Lower leg skin (tissue), 4 donors: ENCODE data around the gene SMCO2. TPM values are rescaled to one million over a fixed set of nuclear protein-coding genes. Genes with fewer than 3 reads are reported as not detected.
"Not testable (repeated sequence)": the region's sequence is repeated elsewhere in the genome, so short reads cannot be mapped to it uniquely, and the experiment has no call there.

Experiments used
- DNase-seq, 2 donors: peaks; one replicate each; pipeline ENCODE4 v3.0.0-alpha.2; 2019; ENCODE audit warnings: low spot score in 2 of 2
- H3K4me3 ChIP-seq: fragments of 200-600 bp; sonication (generic); 2 replicates; pipeline ENCODE4 v1.5.1; 2017; ENCODE audit warnings: mild to moderate bottlenecking, low read depth; ENCODE audit not compliant: poor library complexity, severe bottlenecking
- POLR2A ChIP-seq, 2 donors: fragments of 450-650 bp; IDR thresholded peaks; one replicate each; pipeline ENCODE4 v1.6.1; 2016 to 2017; ENCODE audit warnings: antibody characterized with exemption in 2 of 2, mild to moderate bottlenecking in 1 of 2, moderate library complexity in 1 of 2
- WGBS, 2 donors: methylation state at CpG; one replicate each; pipeline ENCODE4 v1.1.5; 2018; 5-methylcytosine and 5-hydroxymethylcytosine counted together
- intact Hi-C: fragments of 100-400 bp; cut with DNase I; formaldehyde crosslinking; loops from one replicate; pipeline ENCODE4 v1.15.0; 2023; ENCODE audit warnings: low total_unique reads
- total RNA-seq, 4 donors: library from RNA; depleted of rRNA; stranded (reverse); fragments of >200 nt; gene quantifications; one replicate each; pipeline ENCODE4 v1.1.0, GENCODE V29; 2016
- TF ChIP-seq, protein P1 (sequence below), 3 donors: fragments of 450-650 bp; IDR thresholded peaks; one replicate each; pipeline ENCODE4 v1.5.1; 2016; ENCODE audit warnings: antibody characterized with exemption in 3 of 3, mild to moderate bottlenecking in 3 of 3, moderate library complexity in 2 of 3

Gene SMCO2
- total RNA-seq, 4 donors from 2014 or later, result not detected

DNA sequence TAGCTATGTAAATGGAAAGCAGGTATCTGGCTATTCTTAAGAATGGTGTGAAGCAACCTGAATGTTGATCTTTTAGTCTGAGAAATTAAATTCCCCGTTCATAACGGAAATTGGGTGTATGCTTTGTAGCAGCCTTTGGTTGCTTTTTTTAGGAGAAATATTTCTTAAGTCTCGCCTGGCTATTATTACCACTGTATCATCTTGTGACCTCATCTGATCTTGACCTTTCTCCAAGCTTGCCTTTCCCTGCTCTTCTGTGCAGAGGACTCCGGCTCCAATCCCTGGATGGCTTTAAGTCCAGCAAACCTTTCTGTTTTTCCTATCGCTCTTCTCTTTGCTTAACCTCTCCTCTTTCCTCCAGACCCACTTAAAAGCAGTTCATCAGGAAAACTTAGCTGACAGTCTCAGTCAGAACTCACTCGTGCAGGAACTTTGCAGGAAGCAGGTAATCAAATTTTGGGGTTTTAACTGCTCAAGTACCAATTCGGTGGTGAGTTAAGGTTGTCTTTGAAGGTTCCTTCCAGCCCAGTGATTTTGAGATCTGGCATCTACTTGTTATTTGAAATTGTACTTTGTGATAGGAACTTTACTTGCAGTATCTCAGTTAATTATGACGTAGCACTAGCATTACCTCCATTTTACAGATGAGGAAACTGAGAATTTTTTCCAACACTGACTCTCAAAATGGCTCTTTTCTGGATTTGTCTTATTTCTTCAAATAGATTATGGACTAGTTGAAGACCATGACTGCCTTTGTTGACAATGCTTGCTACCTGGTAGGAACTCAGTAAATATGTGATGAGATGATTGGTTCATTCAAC, 91.5 kb downstream of the SMCO2 start:
- WGBS, 2 donors, result 59 to 72% methylated on average over 8 of the region's 8 CpGs
- no peak overlapping the region for H3K4me3 ChIP-seq
- intact Hi-C loops, result no loop called here
- no peak for DNase-seq
- TF ChIP-seq, protein P1, sequence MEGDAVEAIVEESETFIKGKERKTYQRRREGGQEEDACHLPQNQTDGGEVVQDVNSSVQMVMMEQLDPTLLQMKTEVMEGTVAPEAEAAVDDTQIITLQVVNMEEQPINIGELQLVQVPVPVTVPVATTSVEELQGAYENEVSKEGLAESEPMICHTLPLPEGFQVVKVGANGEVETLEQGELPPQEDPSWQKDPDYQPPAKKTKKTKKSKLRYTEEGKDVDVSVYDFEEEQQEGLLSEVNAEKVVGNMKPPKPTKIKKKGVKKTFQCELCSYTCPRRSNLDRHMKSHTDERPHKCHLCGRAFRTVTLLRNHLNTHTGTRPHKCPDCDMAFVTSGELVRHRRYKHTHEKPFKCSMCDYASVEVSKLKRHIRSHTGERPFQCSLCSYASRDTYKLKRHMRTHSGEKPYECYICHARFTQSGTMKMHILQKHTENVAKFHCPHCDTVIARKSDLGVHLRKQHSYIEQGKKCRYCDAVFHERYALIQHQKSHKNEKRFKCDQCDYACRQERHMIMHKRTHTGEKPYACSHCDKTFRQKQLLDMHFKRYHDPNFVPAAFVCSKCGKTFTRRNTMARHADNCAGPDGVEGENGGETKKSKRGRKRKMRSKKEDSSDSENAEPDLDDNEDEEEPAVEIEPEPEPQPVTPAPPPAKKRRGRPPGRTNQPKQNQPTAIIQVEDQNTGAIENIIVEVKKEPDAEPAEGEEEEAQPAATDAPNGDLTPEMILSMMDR (IDR thresholded peaks at IDR 0.05), result no peak
- TF ChIP-seq POLR2A (IDR thresholded peaks at IDR 0.05), result no peak

DNA sequence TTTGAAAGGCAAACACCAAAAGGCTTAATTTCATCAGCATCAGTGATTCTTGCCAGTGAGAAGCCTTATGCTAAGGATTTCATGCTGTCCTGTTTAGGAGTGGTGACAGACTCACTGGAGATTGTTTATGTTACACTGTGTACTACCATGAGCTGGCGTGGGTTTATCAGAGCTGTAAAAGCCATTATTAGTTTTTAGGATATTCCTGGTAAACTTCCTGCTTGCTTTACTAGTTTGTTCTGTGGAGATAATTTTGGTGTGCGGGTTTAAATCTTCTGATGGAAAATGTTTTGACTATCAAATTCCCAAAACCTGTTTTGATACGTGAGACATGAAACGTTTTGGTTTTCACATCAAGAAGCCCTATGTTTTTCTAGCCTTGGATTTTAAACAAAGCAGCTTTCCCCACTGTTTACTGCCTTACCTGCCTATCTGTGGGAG, 92.7 kb downstream of the SMCO2 start:
- no peak for TF ChIP-seq POLR2A (IDR thresholded peaks at IDR 0.05)
- TF ChIP-seq, protein P1 (IDR thresholded peaks at IDR 0.05), result no peak
- no peak for DNase-seq
- H3K4me3 ChIP-seq, result no peak overlapping the region
- WGBS, 2 donors, result 52 to 60% methylated on average over 4 of the region's 4 CpGs
- intact Hi-C loops, result no loop called here

DNA sequence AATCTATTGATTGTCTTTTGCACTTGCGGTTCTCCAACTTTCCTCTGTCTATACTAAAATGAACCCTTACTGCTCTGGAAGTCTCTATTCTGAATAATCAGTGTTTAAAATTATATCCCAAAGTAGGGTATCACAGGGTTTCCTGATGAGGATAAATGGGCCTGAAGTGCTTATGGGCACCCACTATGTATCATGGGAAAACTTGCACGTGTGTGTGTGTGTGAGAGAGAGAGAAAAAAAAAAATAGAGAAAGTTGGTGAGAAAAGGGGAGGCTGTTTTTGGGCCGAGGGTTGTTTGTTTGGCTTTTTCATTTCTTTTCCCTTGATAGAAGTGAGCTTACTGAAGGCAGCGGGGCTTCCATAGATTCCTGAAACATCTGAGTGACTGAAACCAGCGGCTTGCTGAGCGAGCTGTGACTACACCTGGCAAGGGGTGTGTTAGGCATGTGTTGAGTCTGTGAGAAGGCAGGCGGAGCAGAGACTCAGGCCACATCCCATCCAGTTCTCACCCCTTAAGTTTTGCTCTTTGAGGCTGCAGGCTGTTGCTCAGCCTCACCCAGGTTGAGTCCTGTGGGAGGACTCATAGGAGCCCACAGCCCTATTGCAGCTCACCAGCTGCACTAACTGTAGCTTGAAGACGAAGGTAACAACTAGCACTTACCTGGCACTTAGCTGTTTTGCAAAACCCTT, 94.6 kb downstream of the SMCO2 start:
- no peak for TF ChIP-seq POLR2A (IDR thresholded peaks at IDR 0.05)
- TF ChIP-seq, protein P1 (IDR thresholded peaks at IDR 0.05), result no peak
- DNase-seq, result no peak
- WGBS, 2 donors, result 54 to 67% methylated on average over 8 of the region's 8 CpGs
- H3K4me3 ChIP-seq, result no peak overlapping the region
- intact Hi-C loops, result no loop called here

DNA sequence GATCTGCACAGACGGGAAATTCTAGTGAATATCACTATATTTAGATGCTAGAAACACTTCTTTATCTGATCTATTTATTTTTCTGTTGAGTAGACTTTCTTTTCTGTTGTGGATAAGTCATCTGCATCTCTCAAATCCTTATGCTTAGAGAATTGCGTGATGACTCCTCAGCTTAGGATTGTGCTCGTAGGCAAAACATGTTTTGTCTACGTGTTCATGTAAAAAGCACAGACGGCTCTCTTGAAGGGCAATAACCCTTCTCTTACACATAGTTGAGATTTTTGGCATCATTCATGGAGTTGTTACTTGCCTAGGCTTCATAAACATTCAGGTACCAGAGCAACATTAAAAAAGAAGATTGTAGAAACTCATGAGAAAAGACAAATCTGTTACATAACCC, 96.1 kb downstream of the SMCO2 start:
- intact Hi-C loops, result no loop called here
- no peak for DNase-seq
- 45 to 64% methylated on average over 5 of the region's 5 CpGs for WGBS, 2 donors
- no peak overlapping the region for H3K4me3 ChIP-seq
- TF ChIP-seq POLR2A (IDR thresholded peaks at IDR 0.05), result no peak
- TF ChIP-seq, protein P1 (IDR thresholded peaks at IDR 0.05), result no peak

DNA sequence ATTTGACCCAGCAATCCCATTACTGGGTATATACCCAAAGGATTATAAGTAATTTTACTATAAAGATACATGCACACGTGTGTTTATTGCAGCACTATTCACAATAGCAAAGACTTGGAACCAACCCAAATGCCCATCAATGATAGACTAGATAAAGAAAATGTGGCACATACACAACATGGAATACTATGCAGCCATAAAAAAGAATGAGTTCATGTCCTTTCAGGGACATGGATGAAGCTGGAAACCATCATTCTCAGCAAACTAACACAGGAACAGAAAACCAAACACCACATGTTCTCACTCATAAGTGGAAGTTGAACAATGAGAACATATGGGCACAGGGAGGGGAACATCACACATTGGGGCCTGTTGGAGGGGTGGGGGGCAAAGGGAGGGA, 98.3 kb downstream of the SMCO2 start:
- H3K4me3 ChIP-seq, intact Hi-C loops, DNase-seq: not testable (repeated sequence)
- 93 to 100% methylated on average over 1 of the region's 1 CpG for WGBS, 2 donors

DNA sequence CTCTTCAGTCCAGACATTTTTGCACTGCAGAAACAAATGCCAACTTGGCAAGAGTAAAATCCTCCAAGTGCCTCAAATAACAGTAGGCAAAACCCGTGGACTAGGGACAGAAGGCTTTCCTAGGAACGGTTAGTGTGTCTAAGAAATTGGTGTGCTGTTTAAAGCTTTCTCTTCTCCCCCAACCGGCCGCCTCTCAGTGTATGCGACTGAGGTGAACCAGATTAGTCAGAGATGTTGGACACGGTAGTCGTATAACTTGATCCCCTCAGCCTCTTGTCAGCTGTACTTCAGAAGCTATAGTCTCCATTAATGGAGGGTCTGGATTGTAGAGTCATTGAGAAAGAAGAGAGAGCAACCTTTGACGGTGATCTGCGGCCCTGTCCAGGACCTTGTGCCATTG, 99.1 kb downstream of the SMCO2 start:
- TF ChIP-seq POLR2A (IDR thresholded peaks at IDR 0.05), result no peak
- TF ChIP-seq, protein P1 (IDR thresholded peaks at IDR 0.05), result no peak
- DNase-seq, result no peak
- H3K4me3 ChIP-seq, result no peak overlapping the region
- intact Hi-C loops, result no loop called here
- 52 to 58% methylated on average over 9 of the region's 9 CpGs for WGBS, 2 donors
